Upper lobe of left lung (tissue), 6 donors: Measurements from ENCODE around the gene PPTC7. TPM values are rescaled to one million over a fixed set of nuclear protein-coding genes. Genes with fewer than 3 reads are reported as not detected.
"Not testable (repeated sequence)": the region's sequence is repeated elsewhere in the genome, so short reads cannot be mapped to it uniquely, and the experiment has no call there.

Source experiments
- ATAC-seq, 2 donors: fragments of 200-7000 bp; cut with Tn5 transposase; one replicate each; pipeline ENCODE4 v1.9.1; 2022; ENCODE audit warnings: mild to moderate bottlenecking in 2 of 2, moderate library complexity in 2 of 2; ENCODE audit not compliant: low FRiP score in 2 of 2
- DNase-seq, 2 donors: peaks; one replicate each; pipeline ENCODE4 v3.0.0-alpha.2; 2019 to 2020
- H3K27ac ChIP-seq, 4 donors: fragments of 200-600 bp; sonication (generic); one replicate each; pipeline ENCODE4 v1.5.1; 2016 to 2019
- H3K27me3 ChIP-seq, 4 donors: fragments of 200-600 bp; sonication (generic); one replicate each; pipeline ENCODE4 v1.5.1; 2017 to 2019
- H3K36me3 ChIP-seq, 4 donors: fragments of 200-600 bp; sonication (generic); one replicate each; pipeline ENCODE4 v1.5.1; 2016 to 2019
- H3K4me1 ChIP-seq, 4 donors: fragments of 200-600 bp; sonication (generic); one replicate each; pipeline ENCODE4 v1.5.1; 2018 to 2019
- H3K4me3 ChIP-seq, 4 donors: fragments of 200-600 bp; sonication (generic); one replicate each; pipeline ENCODE4 v1.5.1; 2017 to 2019; ENCODE audit warnings: mild to moderate bottlenecking in 2 of 4, moderate library complexity in 1 of 4
- H3K9me3 ChIP-seq, 4 donors: fragments of 200-600 bp; sonication (generic); one replicate each; pipeline ENCODE4 v1.5.1; 2018 to 2019
- CTCF ChIP-seq, 6 experiments: fragments of 450-650 bp in 4 of 6; fragments of 200-600 bp in 2 of 6; sonication (generic) in 2 of 6; IDR thresholded peaks; one replicate each; pipeline ENCODE4 v1.5.1; 2016 to 2019; ENCODE audit warnings: antibody characterized with exemption in 6 of 6
- EP300 ChIP-seq, 4 donors: sonication (generic); formaldehyde crosslinking; IDR thresholded peaks; one replicate each; pipeline ENCODE4 v1.5.1; 2017; ENCODE audit warnings: antibody characterized with exemption in 4 of 4, control low read depth in 2 of 4
- POLR2A ChIP-seq, 4 donors: fragments of 450-650 bp; IDR thresholded peaks; one replicate each; pipeline ENCODE4 v1.5.1; 2016 to 2017; ENCODE audit warnings: antibody characterized with exemption in 4 of 4, mild to moderate bottlenecking in 2 of 4
- POLR2AphosphoS5 ChIP-seq, 2 donors: sonication (generic); formaldehyde crosslinking; IDR thresholded peaks; one replicate each; pipeline ENCODE4 v1.5.1; 2017; ENCODE audit warnings: antibody characterized with exemption in 2 of 2
- WGBS, 2 donors: methylation state at CpG; one replicate each; pipeline ENCODE4 v1.1.5; 2017 to 2018; 5-methylcytosine and 5-hydroxymethylcytosine counted together
- total RNA-seq, 6 donors: library from RNA; depleted of rRNA in 4 of 6; stranded (reverse); fragments of >200 nt in 4 of 6; gene quantifications; one replicate each; pipeline versions ENCODE4 v1.1.0 to v1.2.1, GENCODE V29; 2016 to 2021
- donor health status: DM: no; HTN: no; CAD: no; lungs with moderate emphysema.
- donor health status: DM: no; HTN: yes; CAD: no; lungs with severe emphysema.

The PPTC7 gene
- total RNA-seq, 6 donors from 2014 or later: 22.0 to 40.8 (median 25.2) TPM

GRCh38 chr12:110592078-110592477, 9.0 kb upstream of the PPTC7 start:
- WGBS, 2 donors: 63 to 76% methylated on average over 5 of the region's 5 CpGs
- no peak for DNase-seq
- H3K27me3 ChIP-seq: no peaks in the 10 kb centered on the region
- H3K9me3 ChIP-seq: no peaks in the 10 kb centered on the region
- TF ChIP-seq POLR2AphosphoS5 (IDR thresholded peaks at IDR 0.05): no peak
- TF ChIP-seq POLR2A (IDR thresholded peaks at IDR 0.05): no peak
- no peak for TF ChIP-seq CTCF (IDR thresholded peaks at IDR 0.05)
- no peak for TF ChIP-seq EP300 (IDR thresholded peaks at IDR 0.05)
- no peaks in the 10 kb centered on the region for H3K36me3 ChIP-seq
- H3K27ac ChIP-seq: peak overlapping the region; percentile 79 to 87 (median 84)
- no peak overlapping the region for H3K4me3 ChIP-seq
- no peak for ATAC-seq
- H3K4me1 ChIP-seq: peaks cover 17 to 30% (median 21%) of the 10 kb centered on the region in 4 donors

DNA sequence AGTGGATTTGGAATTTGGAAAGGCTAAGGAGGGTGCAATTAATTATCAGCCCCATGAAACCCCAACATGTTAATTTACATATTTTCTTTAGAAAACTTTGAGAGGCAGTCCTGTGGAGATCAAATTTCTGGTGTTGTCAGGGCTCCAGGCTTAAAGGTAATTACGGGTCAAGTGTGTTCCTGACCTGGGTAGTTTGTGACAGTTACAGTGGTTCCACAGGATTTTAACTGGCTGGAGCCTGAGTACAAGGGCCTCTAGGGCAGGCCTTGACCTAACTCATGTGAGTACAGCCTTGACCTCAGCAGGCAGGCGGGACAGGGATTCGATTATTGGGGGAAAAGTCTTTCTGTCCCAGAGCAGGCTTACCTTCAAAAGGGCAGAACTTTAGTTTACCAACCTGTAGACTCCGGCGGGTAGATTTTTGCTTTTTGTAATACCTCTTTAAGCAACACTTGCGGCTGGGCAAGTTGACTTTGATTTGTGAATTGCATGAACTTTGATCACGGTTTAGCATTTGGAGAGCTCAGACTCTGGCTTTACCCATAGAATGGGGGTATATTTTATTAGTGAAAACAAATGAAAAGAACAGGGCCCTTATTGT, 8.4 kb upstream of the PPTC7 start:
- Histone ChIP-seq H3K4me3 (no peak overlapping the region), H3K4me1 (peaks cover 17 to 33% (median 21%) of the 10 kb centered on the region in 4 donors), H3K27ac (peak overlapping the region; percentile 79 to 87 (median 84)), H3K27me3 (no peaks in the 10 kb centered on the region), H3K9me3 (no peaks in the 10 kb centered on the region), H3K36me3 (no peaks in the 10 kb centered on the region)
- WGBS, 2 donors: 57 to 77% methylated on average over 7 of the region's 7 CpGs
- TF ChIP-seq POLR2AphosphoS5 (IDR thresholded peaks at IDR 0.05) (no peak), CTCF (IDR thresholded peaks at IDR 0.05) (no peak), POLR2A (IDR thresholded peaks at IDR 0.05) (no peak), EP300 (IDR thresholded peaks at IDR 0.05) (no peak)
- peak in 1 of 2 donors; percentile 80 for DNase-seq
- peak; percentile 41 to 84 for ATAC-seq

- DNase-seq (no peak), ATAC-seq (peak; percentile 76 to 93)
- WGBS, 2 donors: 20 to 42% methylated on average over 3 of the region's 3 CpGs
Measured at GRCh38 chr12:110590806-110591326, 7.7 kb upstream of the PPTC7 start.

GRCh38 chr12:110590059-110590458, 6.9 kb upstream of the PPTC7 start:
- TF ChIP-seq EP300 (IDR thresholded peaks at IDR 0.05) (no peak), CTCF (IDR thresholded peaks at IDR 0.05) (no peak), POLR2A (IDR thresholded peaks at IDR 0.05) (no peak), POLR2AphosphoS5 (IDR thresholded peaks at IDR 0.05) (no peak)
- DNase-seq (no peak), ATAC-seq (no peak)
- WGBS, 2 donors: 83 to 100% methylated on average over 1 of the region's 1 CpG
- H3K4me1 ChIP-seq: peaks cover 23 to 48% (median 31%) of the 10 kb centered on the region in 4 donors
- H3K27me3 ChIP-seq: no peaks in the 10 kb centered on the region
- H3K4me3 ChIP-seq: no peak overlapping the region
- peak overlapping the region; percentile 79 to 87 (median 84) for H3K27ac ChIP-seq
- no peaks in the 10 kb centered on the region for H3K9me3 ChIP-seq
- H3K36me3 ChIP-seq: no peaks in the 10 kb centered on the region

More at GRCh38 chr12:110590806-110591326, 7.7 kb upstream of the PPTC7 start:
- H3K27me3 ChIP-seq: no peaks in the 10 kb centered on the region
- H3K4me3 ChIP-seq: no peak overlapping the region
- H3K27ac ChIP-seq: peak overlapping the region; percentile 79 to 87 (median 84)
- TF ChIP-seq CTCF (IDR thresholded peaks at IDR 0.05) (no peak), POLR2AphosphoS5 (IDR thresholded peaks at IDR 0.05) (peak in 1 of 2 donors; percentile 24), EP300 (IDR thresholded peaks at IDR 0.05) (no peak), POLR2A (IDR thresholded peaks at IDR 0.05) (peak in 1 of 4 donors; percentile 45)
- peaks cover 17 to 40% (median 23%) of the 10 kb centered on the region in 4 donors for H3K4me1 ChIP-seq
- H3K36me3 ChIP-seq: no peaks in the 10 kb centered on the region
- H3K9me3 ChIP-seq: no peaks in the 10 kb centered on the region

DNA sequence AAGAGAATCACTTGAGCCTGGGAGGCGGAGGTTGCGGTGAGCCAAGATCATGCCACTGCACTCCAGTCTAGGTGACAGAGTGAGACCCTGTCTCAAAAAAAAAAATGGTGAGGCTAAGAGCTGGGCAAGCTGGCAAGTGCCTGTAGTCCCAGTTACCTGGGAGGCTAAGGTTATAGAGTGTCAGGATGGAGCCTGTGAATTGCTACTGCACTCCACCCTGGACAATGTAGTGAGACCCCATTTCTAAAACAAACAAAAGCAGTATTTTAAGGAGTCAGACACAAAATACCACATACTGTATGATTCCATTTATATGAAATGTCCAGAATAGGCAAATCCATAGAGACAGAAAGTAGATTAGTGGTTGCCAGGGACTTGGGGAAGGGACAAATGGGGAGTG, 4.0 kb upstream of the PPTC7 start:
- not testable (repeated sequence) for H3K36me3 ChIP-seq, H3K27me3 ChIP-seq, DNase-seq, H3K9me3 ChIP-seq, ATAC-seq, H3K4me3 ChIP-seq
- Histone ChIP-seq H3K4me1 (peaks cover 39 to 60% (median 45%) of the 10 kb centered on the region in 4 donors), H3K27ac (peak overlapping the region in 2 of 4 donors; percentile 70 to 98)
- 87 to 96% methylated on average over 2 of the region's 2 CpGs for WGBS, 2 donors
